ENCODE results near the gene AP3B2.
A peak's percentile ranks its signal among the peaks of the same experiment; 100 is the strongest.

The AP3B2 gene

GRCh38 chr15:82709421-82710207, at the start of gene AP3B2:
Gene AP3B2, minus strand, starts transcription at chr15:82709875. Its CDS starts 169 bp downstream, at chr15:82709706.
- no peak for TF ChIP-seq CTCF (IDR thresholded peaks at IDR 0.05; ENCODE audit: low read depth, low read length)
- DNase-seq (ENCODE audit: extremely low read depth, low read depth), result peak; percentile 23

- no peak for DNase-seq (ENCODE audit: extremely low read depth, low read depth)
- TF ChIP-seq CTCF (IDR thresholded peaks at IDR 0.05; ENCODE audit: low read depth, low read length), result no peak
Measured at GRCh38 chr15:82751308-82751707, 41.6 kb upstream of the AP3B2 start.

GRCh38 chr15:82750831-82751180, 41.1 kb upstream of the AP3B2 start:
- no peak for TF ChIP-seq CTCF (IDR thresholded peaks at IDR 0.05; ENCODE audit: low read depth, low read length)
- DNase-seq (ENCODE audit: extremely low read depth, low read depth), result no peak

- TF ChIP-seq CTCF (IDR thresholded peaks at IDR 0.05; ENCODE audit: low read depth, low read length), result no peak
- peak; percentile 82 for DNase-seq (ENCODE audit: extremely low read depth, low read depth)
Measured at GRCh38 chr15:82749951-82750830, 40.5 kb upstream of the AP3B2 start.

GRCh38 chr15:82748315-82748714, 38.6 kb upstream of the AP3B2 start:
- DNase-seq (ENCODE audit: extremely low read depth, low read depth), result no peak
- no peak for TF ChIP-seq CTCF (IDR thresholded peaks at IDR 0.05; ENCODE audit: low read depth, low read length)

GRCh38 chr15:82743810-82744209, 34.1 kb upstream of the AP3B2 start:
- no peak for TF ChIP-seq CTCF (IDR thresholded peaks at IDR 0.05; ENCODE audit: low read depth, low read length)
- DNase-seq (ENCODE audit: extremely low read depth, low read depth), result no peak

GRCh38 chr15:82742134-82742533, 32.5 kb upstream of the AP3B2 start:
- DNase-seq (ENCODE audit: extremely low read depth, low read depth), result no peak
- TF ChIP-seq CTCF (IDR thresholded peaks at IDR 0.05; ENCODE audit: low read depth, low read length), result no peak

All from AG09319 (cell line).